ENCODE measurements around the gene DPYSL3.

DNA sequence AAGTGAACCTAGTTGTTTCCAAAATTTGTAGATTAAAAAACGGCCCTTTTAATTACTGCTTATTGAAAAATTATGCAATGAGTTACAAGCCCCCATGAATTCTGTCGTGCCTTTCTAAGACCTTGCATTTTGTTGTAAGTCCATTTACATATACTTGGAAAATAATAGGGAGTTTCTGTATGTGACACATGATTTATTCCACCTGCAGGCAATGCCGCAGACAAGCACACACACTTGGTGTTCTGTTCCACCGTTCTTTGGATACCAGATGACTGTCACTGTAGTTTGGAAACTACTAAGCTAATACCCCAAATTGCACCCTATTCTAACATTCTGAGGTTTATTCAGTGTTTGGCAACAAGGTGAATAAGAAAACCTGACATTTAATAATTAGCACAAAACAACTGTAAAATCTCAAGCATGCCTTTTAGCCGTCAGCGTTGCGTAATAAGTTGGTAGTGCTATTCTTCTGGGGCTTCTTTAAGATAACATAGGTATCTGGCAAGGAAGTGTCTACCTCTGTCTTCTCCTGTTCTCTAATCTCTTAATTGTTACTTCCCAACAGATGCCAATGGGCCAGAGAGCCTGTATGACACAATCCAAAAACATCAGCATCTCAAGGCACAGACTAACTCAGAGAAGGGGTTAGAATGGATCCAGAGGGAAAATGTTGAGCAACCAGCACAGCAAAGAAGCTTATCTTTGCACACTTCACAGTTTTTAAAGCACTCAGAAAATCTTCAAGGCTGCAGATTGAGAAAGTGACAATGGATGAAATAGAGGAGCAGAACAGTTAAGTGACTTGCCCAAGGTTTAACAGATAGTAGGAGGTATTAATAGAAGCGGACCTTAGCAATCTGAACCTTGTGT lies 48.2 kb upstream of the DPYSL3 start:
- TF ChIP-seq, protein P1, sequence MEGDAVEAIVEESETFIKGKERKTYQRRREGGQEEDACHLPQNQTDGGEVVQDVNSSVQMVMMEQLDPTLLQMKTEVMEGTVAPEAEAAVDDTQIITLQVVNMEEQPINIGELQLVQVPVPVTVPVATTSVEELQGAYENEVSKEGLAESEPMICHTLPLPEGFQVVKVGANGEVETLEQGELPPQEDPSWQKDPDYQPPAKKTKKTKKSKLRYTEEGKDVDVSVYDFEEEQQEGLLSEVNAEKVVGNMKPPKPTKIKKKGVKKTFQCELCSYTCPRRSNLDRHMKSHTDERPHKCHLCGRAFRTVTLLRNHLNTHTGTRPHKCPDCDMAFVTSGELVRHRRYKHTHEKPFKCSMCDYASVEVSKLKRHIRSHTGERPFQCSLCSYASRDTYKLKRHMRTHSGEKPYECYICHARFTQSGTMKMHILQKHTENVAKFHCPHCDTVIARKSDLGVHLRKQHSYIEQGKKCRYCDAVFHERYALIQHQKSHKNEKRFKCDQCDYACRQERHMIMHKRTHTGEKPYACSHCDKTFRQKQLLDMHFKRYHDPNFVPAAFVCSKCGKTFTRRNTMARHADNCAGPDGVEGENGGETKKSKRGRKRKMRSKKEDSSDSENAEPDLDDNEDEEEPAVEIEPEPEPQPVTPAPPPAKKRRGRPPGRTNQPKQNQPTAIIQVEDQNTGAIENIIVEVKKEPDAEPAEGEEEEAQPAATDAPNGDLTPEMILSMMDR (IDR thresholded peaks at IDR 0.05; ENCODE audit: low read length) = no peak
- no peak for TF ChIP-seq EZH2phosphoT487 (IDR thresholded peaks at IDR 0.05; ENCODE audit: low read length)
